ENCODE data around the gene STUM.
"Not testable (repeated sequence)": the region's sequence is repeated elsewhere in the genome, so short reads cannot be mapped to it uniquely, and the experiment has no call there.

STUM gene

GRCh38 chr1:226548256-226549093 lies at the start of gene STUM:
STUM (plus strand) TSS chr1:226548764; CDS start chr1:226548905, 141 bp downstream.
- DNase-seq = no peak

- DNase-seq = not testable (repeated sequence)
Observed at GRCh38 chr1:226499699-226500098, 48.9 kb upstream of the STUM start.

- no peak for DNase-seq
Observed at GRCh38 chr1:226506021-226506420, 42.5 kb upstream of the STUM start.

- no peak for DNase-seq
Observed at GRCh38 chr1:226506921-226507320, 41.6 kb upstream of the STUM start.

- no peak for DNase-seq
Observed at GRCh38 chr1:226510453-226510852, 38.1 kb upstream of the STUM start.

GRCh38 chr1:226511296-226511695 lies 37.3 kb upstream of the STUM start:
- DNase-seq = no peak

- no peak for DNase-seq
Observed at GRCh38 chr1:226512076-226512728, 36.4 kb upstream of the STUM start.

- DNase-seq = no peak
Observed at GRCh38 chr1:226518375-226518774, 30.2 kb upstream of the STUM start.

GRCh38 chr1:226519135-226519534 lies 29.4 kb upstream of the STUM start:
- DNase-seq = no peak

- no peak for DNase-seq
Observed at GRCh38 chr1:226519716-226520598, 28.6 kb upstream of the STUM start.

- DNase-seq = no peak
Observed at GRCh38 chr1:226520640-226521355, 27.8 kb upstream of the STUM start.

GRCh38 chr1:226523646-226524406 lies 24.7 kb upstream of the STUM start:
- no peak for DNase-seq

GRCh38 chr1:226524547-226524946 lies 24.0 kb upstream of the STUM start:
- DNase-seq = no peak

- no peak for DNase-seq
Observed at GRCh38 chr1:226525750-226526149, 22.8 kb upstream of the STUM start.

- DNase-seq = no peak
Observed at GRCh38 chr1:226526801-226527595, 21.6 kb upstream of the STUM start.

GRCh38 chr1:226529891-226530290 lies 18.7 kb upstream of the STUM start:
- DNase-seq = no peak

- no peak for DNase-seq
Observed at GRCh38 chr1:226530591-226530990, 18.0 kb upstream of the STUM start.

GRCh38 chr1:226531360-226532093 lies 17.0 kb upstream of the STUM start:
- DNase-seq = no peak

- no peak for DNase-seq
Observed at GRCh38 chr1:226532553-226532952, 16.0 kb upstream of the STUM start.

GRCh38 chr1:226533220-226533619 lies 15.3 kb upstream of the STUM start:
- no peak for DNase-seq
